ENCODE data around the gene UMAD1.

UMAD1 gene

DNA sequence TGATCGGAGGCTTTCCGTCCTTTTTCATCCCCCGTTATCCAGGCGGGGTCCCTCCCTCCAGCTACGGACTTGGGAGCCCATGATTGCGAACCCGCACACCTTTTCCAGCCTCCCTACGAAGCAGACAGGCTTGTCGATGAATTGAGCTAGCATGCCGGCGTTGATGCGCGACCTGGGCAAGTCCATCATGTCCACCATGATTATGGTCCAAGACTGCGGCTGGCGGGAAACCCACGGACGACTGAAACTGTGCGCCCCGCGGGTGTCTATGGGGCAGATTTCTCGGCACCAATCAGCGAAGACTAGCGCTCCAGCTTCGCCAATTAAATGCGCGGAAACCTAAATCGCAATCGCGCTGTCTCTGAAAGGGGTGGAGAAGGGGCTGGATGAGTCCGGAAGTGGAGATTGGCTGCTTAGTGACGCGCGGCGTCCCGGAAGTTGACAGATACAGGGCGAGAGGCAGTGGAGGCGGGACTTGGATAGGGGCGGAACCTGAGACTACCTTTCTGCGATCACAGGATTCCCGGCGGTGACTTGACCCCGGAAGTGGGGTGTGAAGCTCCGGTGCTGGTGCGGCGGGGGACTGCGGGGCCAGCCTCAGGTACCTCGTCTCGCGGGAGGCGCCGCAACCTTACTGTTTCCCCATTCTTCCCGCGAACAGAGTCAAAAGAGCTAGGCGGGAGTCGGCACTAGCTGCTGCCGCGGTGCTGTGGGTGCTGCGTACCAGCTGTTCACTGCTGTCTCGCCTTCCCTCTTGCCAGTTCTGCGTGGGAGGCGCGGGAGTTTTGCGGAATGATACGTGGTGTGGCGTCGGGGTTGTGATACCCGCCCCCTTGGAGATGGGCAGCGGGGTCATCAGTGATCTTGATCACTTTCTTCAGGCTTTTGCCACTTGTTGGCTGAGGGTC, at the start of gene UMAD1:
TSS of gene UMAD1 (plus strand) at position 532 of the 908 bp plus-strand sequence. CDS start 32,620 bp downstream, outside the sequence.
- peak; percentile 93 to 96 for DNase-seq (ENCODE audit: low read depth in 2 of 2, low spot score in 1 of 2)

DNA sequence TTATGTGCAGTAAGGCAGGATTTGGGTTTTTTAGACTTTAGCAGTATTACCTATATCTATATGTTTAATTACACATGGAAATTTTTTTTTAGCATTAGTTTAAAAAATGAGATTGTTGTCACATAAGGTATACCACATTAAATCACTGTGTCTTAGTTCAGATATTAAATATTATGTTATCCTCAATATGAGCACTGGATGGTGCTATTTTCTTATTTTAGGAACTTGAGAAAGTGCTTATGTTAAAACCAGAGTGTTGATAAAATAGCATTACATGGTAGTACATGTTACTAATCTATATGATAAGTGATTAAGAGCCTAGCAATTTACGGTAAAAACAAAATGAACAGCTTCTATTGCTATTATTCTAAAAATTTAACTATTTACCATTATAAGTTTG, 45.1 kb upstream of the UMAD1 start:
- DNase-seq (ENCODE audit: low read depth in 2 of 2, low spot score in 1 of 2), result no peak

DNA sequence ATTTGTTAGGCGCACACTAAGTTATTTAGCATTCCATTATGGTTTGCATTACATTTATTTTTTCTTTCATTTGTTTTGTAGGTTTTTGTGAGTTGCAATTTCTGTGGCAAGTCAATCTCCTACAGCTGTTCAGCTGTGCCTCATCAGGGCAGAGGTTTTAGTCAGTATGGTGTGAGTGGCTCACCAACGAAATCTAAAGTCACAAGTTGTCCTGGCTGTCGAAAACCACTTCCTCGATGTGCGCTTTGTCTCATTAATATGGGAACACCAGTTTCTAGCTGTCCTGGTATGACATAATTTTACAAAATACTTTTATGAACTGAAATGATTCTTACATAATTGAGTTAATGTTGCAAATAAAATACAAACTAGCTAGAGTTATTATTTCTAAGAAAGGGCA, 44.4 kb upstream of the UMAD1 start:
- DNase-seq (ENCODE audit: low read depth in 2 of 2, low spot score in 1 of 2), result peak in 1 of 2 donors; percentile 0

DNA sequence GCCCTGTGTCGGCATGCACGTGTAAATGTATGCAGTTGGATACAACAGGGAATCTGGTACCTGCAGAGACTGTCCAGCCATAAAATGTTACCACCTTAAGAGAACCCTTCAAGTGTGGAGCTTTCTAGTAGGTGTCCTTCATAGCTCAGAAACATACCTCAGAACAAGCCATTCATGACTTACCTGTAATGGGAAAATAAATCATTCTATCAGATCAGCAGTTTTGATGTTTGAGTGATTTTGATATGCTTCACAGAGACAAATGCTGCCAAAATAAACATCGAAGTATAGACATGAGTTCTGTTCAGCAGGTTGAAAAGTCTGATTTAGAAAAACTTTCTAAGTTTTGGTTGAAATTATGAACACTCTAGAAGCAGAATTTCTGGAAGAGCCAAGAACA, 33.5 kb upstream of the UMAD1 start:
- DNase-seq (ENCODE audit: low read depth in 2 of 2, low spot score in 1 of 2), result no peak

DNA sequence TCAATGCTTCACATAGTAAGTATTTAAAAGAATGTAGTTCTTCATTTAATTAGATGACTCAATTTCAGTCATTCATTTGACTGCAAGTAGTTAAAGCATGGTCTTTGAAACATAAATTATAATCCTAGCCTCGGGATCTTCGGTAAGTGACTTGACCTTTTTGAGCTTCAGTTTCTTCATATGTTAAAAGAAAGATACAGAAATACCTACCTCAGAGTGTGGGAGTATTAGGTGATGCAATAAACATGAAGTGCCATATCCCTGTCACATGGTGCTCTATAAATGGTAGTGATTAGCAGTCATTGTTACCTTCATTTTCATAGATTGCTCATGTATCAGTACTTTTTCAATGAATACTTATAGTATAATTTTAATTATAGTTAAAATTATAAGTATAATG, 31.2 kb upstream of the UMAD1 start:
- no peak for DNase-seq (ENCODE audit: low read depth in 2 of 2, low spot score in 1 of 2)

DNA sequence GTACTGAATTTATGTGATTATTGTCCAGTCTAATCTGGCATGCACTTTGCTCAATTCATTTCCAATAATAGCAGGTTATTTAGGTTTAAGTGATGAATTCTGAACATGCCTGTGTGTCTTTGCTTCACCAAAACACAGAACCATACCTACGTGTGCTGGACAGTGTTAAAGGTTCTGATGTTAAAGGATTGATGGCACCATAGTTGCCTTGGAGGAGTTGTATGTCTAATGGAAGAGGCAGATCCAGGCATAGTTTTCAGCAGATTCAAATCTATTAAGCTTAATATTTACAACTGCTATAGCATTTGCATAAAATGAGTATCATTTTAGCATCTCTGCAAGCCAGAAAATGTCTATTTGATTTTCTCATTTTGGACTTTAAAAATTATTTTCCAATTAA, 28.0 kb upstream of the UMAD1 start:
- DNase-seq (ENCODE audit: low read depth in 2 of 2, low spot score in 1 of 2), result no peak

DNA sequence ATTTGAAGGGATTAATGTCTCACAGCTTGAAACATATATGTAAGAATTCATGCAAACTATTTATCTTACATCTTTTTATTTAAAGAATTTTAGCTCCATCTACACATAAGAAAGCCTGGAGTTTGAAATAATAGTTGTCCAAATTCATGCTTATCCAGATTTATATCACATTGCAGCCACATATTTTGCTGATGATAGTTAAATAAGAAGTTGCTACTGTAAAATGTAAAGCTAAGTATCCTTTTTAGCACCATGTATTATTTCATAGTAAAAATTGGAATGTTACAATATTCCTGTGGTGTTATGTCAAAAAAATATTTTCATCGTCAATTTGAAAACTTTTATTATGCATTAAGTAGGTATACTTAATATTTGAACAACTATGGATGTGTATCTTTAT, 27.3 kb upstream of the UMAD1 start:
- DNase-seq (ENCODE audit: low read depth in 2 of 2, low spot score in 1 of 2), result no peak

DNA sequence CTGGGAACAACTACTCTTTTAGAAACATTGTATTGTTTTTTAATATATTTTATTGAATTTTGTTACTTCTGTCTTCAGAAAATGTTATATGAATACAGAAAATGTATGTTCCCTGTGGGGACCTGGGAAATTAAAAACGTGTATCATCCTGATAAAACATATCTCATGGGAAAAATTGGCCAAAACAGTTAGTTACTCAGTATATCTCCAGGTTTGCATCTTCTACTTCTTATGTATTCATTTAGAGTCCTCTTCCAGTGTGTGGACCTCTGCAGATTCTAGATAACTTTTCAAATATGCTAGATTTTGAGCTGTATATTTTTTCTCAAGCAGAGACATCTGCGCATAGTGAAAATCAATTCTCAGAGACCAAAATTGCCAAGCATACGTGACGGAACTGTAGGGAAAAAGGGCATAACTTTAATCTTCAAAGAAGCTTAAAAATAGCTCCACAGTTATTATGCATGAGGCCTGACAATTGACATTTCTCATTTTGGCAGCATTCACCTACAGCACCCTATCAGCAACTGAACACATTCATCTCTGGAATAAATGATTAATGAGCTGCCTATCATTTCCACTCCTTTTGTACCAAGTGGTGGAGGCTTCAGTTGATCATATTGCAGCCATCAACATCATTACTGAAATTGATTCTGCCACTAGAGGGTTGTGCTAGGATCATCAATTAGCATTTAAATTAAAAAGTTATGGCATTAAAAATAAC, 26.4 kb upstream of the UMAD1 start:
- DNase-seq (ENCODE audit: low read depth in 2 of 2, low spot score in 1 of 2), result no peak

DNA sequence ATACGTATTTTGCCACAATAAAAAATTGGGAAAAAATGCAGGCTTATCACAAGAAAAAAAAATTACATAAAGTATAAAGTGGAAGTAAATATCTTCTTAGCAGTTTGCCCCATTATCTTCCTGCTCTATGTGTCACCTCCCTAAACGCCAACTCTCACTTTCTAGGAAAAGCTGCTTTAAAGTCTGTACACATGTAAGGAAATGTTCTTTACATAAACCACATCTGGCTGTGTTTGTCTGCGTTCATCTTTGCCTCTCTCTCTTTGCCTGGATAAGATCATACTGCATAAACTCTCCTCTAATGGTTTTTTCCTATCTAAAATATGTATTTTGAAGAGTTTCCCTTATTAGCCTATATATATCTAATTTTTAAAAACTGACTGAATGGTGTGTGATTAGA, 23.0 kb upstream of the UMAD1 start:
- DNase-seq (ENCODE audit: low read depth in 2 of 2, low spot score in 1 of 2), result no peak

DNA sequence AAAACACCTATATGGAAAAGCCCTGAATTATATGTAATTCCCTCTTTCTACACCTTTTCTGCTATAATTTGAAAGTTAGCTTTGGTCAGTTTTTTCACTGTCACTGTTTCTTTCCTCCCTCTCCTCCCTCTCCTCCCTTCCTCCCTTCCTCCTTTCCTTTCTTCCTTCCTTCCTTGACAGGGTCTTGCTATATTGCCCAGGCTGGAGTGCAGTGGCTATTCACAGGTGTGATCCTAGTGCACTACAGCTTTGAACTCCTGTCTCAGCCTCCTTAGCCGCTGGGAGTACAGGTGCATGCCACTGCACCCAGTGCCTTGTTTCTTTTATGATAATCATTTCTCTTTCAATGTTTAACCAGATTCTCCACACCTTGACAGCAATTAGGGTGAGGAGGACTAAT, 22.1 kb upstream of the UMAD1 start:
- no peak for DNase-seq (ENCODE audit: low read depth in 2 of 2, low spot score in 1 of 2)

DNA sequence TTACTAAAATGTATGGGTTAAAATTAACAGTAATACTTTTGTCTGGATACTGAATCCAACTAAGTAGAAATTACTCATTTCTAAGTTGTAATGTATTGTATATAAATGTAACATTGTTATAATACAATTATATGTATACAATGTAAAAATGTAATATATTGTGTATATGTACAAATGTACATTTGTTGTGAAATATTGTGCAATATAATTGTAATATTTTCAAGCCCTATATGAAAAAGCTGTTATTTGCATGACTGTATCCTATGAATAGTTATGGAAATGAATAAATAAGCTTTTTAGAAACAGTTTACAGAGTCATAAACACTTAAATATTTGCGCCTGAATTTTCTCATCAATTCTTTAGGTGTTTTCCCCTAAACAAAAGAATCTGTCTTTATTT, 20.3 kb upstream of the UMAD1 start:
- no peak for DNase-seq (ENCODE audit: low read depth in 2 of 2, low spot score in 1 of 2)

DNA sequence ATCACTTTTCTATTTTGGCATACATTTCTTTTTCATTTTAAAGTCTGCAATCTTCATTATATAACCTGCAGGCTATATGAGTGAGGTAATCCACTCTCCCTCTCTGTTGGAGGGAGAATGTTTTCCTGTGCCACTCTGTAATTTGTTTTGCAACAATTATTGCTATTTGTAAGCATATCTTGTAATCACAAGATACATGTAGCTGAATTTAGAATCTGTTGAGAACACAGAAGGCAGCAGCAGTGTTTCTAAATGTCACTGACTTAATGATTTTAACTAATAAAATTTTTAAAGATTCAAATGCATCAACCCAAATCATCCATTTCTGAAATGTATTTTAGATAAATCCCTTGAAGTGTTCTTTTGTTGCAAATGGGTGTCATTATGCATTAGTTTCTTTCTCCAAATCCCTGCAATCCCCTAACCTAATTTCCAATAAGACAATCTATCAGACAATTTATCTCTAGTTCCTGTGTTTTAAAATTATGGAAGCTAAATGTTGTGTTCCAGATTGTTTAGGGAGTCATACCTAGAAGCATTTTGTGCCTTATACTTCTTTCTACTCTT, 19.8 kb upstream of the UMAD1 start:
- no peak for DNase-seq (ENCODE audit: low read depth in 2 of 2, low spot score in 1 of 2)

DNA sequence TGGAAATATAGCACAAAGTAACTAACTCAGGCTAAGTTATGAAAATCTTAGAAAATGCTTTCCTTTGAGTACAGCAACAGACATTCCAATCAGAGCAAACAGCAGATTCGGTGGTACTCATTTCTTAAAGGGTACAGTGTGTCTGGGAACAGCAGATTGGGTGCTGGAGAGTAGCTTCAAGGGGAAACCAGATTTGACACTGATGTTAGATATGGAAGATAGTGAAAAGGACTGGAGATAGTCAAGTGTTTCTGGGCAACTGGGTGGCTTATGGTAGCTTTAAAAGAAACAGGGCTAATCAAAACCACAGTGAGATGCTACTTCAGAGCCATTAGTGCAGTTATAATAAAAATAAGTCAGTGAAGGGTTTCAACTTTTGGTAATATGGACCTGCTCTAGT, 12.1 kb upstream of the UMAD1 start:
- DNase-seq (ENCODE audit: low read depth in 2 of 2, low spot score in 1 of 2), result no peak

DNA sequence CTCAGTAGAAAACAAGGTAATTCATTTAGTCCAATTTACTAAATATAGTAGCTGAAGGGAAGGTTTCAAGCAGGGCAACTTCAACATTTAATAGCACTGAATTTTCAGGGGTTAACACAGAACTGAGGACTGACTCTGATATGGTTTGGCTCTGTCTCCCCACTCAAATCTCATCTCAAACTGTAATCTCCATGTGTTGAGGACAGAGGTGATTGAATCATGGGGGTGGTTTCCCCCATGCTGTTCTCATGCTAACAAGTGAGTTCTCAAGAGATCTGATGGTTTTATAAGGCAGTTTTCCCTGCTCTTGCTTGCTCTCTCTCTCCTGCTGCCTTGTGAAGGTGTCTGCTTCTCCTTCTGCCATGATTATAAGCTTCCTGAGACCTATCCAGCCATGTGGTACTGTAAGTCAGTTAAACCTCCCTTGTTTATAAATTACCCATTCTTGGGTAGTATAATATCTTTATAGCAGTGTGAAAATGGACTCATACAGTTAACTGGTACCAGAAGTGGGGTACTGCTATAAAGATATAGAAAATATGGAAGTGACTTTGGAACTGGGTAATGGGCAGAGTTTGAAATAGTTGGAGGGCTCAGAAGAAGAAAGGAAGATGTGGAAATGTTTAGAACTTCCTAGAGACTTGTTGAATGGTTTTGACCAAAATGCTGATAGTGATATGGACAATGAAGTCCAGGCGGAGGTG, 9.8 kb upstream of the UMAD1 start:
- no peak for DNase-seq (ENCODE audit: low read depth in 2 of 2, low spot score in 1 of 2)

DNA sequence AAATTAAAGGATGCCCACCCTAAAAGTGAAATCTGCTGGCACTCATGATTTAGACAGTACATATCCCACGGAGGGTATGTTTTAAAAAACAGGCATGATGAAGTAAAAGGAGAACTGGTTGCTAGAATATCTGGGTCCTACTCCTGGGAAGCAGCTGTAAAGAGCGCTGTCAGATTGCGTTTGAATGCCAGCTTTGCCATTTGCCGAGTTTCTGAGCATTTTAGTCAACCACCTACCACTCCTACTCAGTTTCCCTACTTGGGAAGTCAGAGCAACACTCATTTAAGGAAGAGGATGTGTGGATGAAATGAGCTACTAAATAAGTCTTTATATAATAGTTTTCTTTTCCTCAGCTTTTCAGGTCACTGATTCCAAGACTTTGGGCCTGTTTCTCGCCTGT, 1.1 kb upstream of the UMAD1 start:
- DNase-seq (ENCODE audit: low read depth in 2 of 2, low spot score in 1 of 2), result no peak

DNA sequence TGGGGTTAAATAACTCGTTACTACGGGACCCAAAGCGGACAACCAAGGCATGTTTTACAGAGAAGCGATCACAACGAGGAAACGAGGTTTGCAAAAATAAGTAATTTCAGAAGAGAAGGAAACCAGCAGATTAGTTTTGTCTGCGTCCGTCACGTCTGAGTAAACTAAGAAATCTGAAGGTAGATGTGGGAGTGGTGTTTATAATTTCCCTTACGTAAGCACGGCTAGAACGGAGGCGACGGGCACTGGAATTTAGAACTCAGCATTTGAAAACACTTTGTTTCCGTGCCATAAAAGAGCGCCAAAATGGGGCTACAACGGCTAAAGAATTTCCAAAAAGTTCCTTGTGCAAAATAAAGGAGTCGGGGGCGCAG, 718 bp upstream of the UMAD1 start:
- DNase-seq (ENCODE audit: low read depth in 2 of 2, low spot score in 1 of 2), result peak in 1 of 2 donors; percentile 23

DNA sequence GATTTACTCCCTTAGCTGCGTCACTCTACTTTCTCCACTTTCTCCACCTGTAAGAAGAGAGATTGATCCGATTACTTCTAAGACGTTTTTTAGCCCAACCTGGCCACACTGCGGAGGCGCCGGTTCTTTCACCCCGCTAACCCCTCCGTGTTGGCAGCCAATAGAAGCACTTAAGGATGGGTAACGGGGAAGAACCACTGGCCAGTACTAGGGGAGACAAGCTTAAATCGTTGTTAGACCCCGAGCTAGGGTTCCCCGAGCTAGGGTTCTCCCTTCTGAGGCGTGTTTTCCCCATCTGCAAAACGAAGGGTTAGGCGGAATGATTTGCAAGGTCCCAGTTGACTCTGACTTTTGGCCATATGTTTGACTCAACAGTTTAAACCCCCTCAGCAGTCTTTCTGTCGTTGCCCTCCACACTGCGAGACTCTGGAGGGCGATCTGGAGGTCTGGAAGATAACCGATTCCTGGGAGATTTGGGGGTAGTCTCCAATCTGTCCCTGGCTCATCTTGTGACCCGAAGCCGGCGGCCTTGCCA, 644 bp downstream of the UMAD1 start:
- DNase-seq (ENCODE audit: low read depth in 2 of 2, low spot score in 1 of 2), result peak in 1 of 2 donors; percentile 10

DNA sequence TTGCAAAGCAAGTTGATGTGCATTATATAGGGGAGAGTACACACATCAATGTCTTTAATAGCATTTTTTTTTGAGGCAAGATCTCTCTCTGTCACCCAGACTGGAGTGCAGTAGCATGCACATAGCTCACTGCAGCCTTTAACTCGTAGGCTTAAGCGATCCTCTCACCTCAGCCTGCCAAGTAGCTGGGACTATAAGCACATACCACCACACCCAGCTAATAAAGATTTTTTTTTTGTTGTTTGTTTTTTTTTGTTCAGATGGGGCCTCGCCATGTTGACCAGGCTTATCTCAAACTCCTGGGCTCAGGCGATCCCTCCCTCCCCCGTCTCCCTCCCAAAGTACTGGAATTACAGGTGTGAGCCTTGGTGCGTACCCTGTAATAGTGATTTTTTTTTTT, 1.5 kb downstream of the UMAD1 start:
- DNase-seq (ENCODE audit: low read depth in 2 of 2, low spot score in 1 of 2), result no peak

DNA sequence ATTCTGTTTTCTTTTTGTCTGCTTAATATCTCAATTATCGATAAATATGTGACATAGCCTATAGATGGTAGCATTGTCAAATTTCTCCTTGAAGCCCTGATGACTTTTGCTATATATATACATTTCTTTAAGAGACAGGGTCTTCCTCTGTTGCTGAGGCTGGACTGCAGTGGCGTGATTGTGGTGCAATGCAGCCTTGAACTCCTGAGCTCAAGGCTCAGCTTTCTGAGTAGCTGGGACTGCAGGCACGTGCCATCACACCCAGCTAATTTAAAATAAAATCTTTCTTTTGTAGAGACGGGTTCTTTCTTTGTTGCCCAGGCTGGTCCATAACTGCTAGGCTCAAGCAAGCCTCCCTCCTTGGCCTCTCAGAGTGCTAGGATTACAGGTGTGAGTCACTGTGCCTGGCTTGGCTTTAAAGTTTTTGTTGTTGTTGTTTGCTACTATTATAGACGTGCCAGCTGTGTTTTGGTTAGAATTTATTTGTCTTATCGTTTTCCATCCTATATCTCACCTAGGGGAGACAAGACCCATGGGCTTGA, 7.0 kb downstream of the UMAD1 start:
- DNase-seq (ENCODE audit: low read depth in 2 of 2, low spot score in 1 of 2), result no peak

DNA sequence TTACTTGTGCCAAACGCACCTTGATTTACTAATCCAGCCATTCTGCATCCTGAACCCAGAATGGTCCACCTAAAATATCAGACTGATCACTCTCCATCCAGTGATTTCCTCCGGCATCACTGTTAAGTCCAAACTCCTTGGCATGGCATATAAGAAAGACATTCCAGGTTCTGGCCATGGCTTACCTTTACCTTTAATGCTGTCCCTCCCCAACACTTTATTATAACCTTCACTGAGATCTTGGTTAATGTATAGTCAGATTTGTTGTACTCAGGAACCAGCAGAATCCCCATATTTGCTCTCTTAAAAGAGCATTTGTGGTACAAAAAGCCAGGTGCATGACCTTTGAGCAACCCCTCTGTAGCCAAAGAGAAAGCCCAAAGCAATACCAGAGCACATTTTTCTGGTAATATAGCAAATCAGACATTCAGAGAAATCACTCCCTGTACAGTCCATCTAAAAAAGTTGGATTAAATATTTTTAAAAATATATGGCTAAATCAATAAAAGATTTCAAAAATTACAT, 10.2 kb downstream of the UMAD1 start:
- DNase-seq (ENCODE audit: low read depth in 2 of 2, low spot score in 1 of 2), result no peak

DNA sequence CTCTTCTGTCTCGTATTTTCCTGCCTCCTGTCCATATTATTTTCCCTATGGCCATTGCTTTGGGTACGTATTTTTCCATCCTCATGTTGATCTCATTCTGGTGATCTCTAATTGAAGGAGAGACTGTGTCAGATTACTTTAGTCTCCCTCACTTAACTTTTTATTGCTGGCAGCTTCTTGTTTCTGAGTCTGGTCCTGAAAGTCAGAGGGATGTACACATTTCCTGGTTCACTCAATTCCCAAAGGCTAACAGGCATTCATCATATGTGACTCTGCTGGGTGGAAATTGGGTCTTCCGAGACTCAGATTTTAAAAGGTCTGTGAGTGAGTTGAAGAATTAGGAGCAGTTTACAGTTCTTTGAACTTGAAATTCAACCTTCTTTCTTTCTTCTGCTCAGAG, 10.9 kb downstream of the UMAD1 start:
- DNase-seq (ENCODE audit: low read depth in 2 of 2, low spot score in 1 of 2), result no peak
